Subcutaneous adipose tissue (tissue), 4 donors: ENCODE results near the gene STARD7. TPM values are rescaled to one million over a fixed set of nuclear protein-coding genes. Genes with fewer than 3 reads are reported as not detected.

ENCODE experiments used
- total RNA-seq, 4 donors: library from RNA; depleted of rRNA; stranded (reverse); fragments of >200 nt; gene quantifications; one replicate each; pipeline ENCODE4 v1.1.0, GENCODE V29; 2016
- TF ChIP-seq, protein P1 (sequence below): fragments of 450-650 bp; IDR thresholded peaks from one replicate; pipeline ENCODE4 v1.5.1; 2016; ENCODE audit warnings: low read depth, mild to moderate bottlenecking, control low read depth, antibody characterized with exemption, moderate library complexity

STARD7 gene
- total RNA-seq, 4 donors from 2014 or later, result 96.7 to 184 (median 127) TPM

- TF ChIP-seq, protein P1, sequence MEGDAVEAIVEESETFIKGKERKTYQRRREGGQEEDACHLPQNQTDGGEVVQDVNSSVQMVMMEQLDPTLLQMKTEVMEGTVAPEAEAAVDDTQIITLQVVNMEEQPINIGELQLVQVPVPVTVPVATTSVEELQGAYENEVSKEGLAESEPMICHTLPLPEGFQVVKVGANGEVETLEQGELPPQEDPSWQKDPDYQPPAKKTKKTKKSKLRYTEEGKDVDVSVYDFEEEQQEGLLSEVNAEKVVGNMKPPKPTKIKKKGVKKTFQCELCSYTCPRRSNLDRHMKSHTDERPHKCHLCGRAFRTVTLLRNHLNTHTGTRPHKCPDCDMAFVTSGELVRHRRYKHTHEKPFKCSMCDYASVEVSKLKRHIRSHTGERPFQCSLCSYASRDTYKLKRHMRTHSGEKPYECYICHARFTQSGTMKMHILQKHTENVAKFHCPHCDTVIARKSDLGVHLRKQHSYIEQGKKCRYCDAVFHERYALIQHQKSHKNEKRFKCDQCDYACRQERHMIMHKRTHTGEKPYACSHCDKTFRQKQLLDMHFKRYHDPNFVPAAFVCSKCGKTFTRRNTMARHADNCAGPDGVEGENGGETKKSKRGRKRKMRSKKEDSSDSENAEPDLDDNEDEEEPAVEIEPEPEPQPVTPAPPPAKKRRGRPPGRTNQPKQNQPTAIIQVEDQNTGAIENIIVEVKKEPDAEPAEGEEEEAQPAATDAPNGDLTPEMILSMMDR, result no peak
Measured at GRCh38 chr2:96250188-96250587, 41.6 kb upstream of the STARD7 start.

DNA sequence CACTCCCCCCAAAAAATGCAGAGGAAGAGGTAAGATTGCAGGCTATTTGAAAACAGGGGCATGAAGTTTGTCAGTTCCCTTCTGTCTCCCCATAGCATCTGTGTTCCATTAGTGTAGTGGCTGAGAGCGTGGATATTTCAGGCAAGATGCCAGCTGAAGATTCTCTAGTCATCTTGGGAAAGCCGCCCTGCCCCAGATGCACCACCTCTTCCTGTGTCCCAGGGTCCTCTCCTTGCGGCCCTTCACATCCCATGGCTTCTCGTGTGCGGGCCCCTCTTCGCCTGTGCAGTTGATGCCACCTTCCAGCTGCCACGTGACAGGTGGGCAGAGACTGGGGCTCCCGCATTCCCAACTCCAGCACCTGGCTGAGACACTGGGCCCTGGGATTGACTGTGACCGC is 41.0 kb upstream of the STARD7 start:
- TF ChIP-seq, protein P1, result no peak

GRCh38 chr2:96248624-96249023 is 40.0 kb upstream of the STARD7 start:
- TF ChIP-seq, protein P1, result no peak

GRCh38 chr2:96247896-96248295 is 39.3 kb upstream of the STARD7 start:
- TF ChIP-seq, protein P1, result no peak

DNA sequence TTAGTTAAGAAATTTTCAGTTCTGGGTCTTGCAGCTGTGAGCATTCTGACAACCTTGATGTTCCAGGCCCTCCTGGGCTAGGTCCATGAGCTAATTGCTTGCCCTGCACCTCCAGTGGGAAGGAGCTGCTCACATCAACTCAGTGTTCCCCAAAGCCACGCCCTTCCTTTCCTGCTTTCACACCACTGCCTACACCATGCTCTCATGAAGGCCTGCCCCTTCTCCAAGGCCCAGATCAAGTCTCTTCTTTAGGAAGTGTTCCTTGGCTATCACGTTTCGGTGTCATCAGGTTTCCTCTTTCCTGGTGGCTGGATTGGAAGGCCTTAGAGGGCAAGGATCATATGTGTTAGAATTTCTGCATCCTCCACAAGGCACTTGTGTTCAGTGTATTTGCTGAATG is 38.4 kb upstream of the STARD7 start:
- TF ChIP-seq, protein P1, result no peak

DNA sequence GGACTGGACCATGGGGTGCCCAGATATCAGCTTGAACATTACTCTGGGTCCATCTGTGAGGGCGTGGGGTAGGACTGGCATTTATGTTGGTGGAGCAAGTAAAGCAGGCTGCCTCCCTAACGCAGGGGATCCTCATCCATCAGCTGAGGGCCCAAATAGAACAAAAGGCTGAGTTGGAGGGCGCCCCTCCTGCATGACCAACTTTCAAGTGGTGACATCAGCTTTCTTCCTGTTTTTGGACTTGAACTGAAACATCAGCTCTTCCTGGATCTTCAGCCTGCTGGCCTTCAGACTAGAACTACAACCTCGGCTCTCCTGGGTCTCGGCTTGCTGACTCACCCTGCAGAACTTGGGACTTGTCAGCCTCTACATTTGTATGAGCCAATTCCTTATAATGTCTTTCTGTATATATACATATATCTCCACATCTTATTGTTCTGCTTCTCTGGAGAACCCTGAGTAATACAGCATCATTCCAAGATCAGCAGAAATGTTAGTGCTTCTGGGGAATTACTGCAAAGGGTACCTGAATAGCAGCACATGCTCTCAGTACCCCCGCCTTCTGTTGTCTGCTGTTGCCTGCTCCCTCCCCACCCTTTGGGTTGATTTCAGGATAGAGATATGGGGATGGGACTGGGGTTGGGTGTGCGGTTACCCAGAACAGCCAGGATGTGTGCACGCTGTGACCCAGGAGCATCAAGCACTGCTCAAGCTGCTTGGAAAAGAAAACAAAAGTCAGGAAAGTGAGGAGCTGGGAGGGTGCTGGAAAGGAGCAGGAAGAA is 37.2 kb upstream of the STARD7 start:
- TF ChIP-seq, protein P1, result no peak

DNA sequence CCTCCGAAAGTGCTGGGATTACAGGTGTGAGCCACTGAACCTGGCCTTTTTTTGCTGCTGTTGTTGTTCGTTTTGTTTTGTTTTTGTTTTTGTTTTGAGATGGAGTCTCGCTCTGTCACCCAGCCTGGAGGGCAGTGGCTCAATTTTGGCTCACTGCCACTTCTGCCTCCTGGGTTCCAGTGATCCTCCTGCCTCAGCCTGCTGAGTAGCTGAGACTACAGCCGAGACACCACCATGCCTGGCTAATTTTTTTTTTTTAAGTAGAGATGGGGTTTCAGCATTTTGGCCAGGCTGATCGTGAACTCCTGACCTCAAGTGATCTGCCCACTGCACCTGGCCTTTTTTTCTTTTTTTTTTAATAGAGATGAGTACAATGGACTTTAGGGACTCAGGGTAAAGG is 35.2 kb upstream of the STARD7 start:
- TF ChIP-seq, protein P1, result no peak
